Gastroesophageal sphincter (tissue), 4 donors: ENCODE data around the gene AMD1. TPM values are rescaled to one million over a fixed set of nuclear protein-coding genes. Genes with fewer than 3 reads are reported as not detected.

ENCODE experiments used
- ATAC-seq: fragments of 150-250 bp; one replicate; pipeline ENCODE4 v1.9.1; 2016; ENCODE audit warnings: mild to moderate bottlenecking, moderate library complexity
- H3K27ac ChIP-seq, 4 donors: fragments of 200-600 bp; sonication (generic) in 3 of 4; 1 replicate in 3 of 4; 2 replicates in 1 of 4; pipeline ENCODE4 v1.5.1; 2016 to 2019
- H3K27me3 ChIP-seq: fragments of 200-600 bp; sonication (generic); one replicate; pipeline ENCODE4 v1.5.1; 2019
- H3K36me3 ChIP-seq, 2 donors: fragments of 200-600 bp; sonication (generic); one replicate each; pipeline ENCODE4 v1.5.1; 2019; ENCODE audit warnings: control low read depth in 1 of 2
- H3K4me1 ChIP-seq, 3 donors: fragments of 200-600 bp; sonication (generic); 1 replicate in 2 of 3; 2 replicates in 1 of 3; pipeline ENCODE4 v1.5.1; 2016 to 2019; ENCODE audit warnings: control low read depth in 2 of 3
- H3K4me3 ChIP-seq, 2 donors: fragments of 200-600 bp; sonication (generic); one replicate each; pipeline ENCODE4 v1.5.1; 2019; ENCODE audit warnings: mild to moderate bottlenecking in 1 of 2, moderate library complexity in 1 of 2
- H3K9me3 ChIP-seq, 3 donors: fragments of 200-600 bp; sonication (generic); one replicate each; pipeline ENCODE4 v1.5.1; 2017 to 2019; ENCODE audit warnings: control low read depth in 2 of 3
- EP300 ChIP-seq: sonication (generic); formaldehyde crosslinking; IDR thresholded peaks from one replicate; pipeline ENCODE4 v1.6.1; 2017; ENCODE audit warnings: antibody characterized with exemption, mild to moderate bottlenecking
- POLR2A ChIP-seq, 2 donors: fragments of 450-650 bp; IDR thresholded peaks; one replicate each; pipeline ENCODE4 v1.6.1; 2017; ENCODE audit warnings: antibody characterized with exemption in 2 of 2, mild to moderate bottlenecking in 2 of 2, moderate library complexity in 1 of 2
- POLR2AphosphoS5 ChIP-seq: sonication (generic); formaldehyde crosslinking; IDR thresholded peaks from one replicate; pipeline ENCODE4 v1.6.1; 2017; ENCODE audit warnings: antibody characterized with exemption
- WGBS, 2 donors: methylation state at CpG; one replicate each; pipeline ENCODE4 v1.1.5; 2018; ENCODE audit warnings: low coverage in 1 of 2; 5-methylcytosine and 5-hydroxymethylcytosine counted together
- total RNA-seq, 4 donors: library from RNA; depleted of rRNA; stranded (reverse); fragments of >200 nt; gene quantifications; one replicate each; pipeline ENCODE4 v1.1.0, GENCODE V29; 2016
- TF ChIP-seq, protein P1 (sequence below), 4 experiments: fragments of 200-600 bp in 2 of 4; fragments of 450-650 bp in 2 of 4; sonication (generic) in 1 of 4; IDR thresholded peaks; one replicate each; pipeline ENCODE4 v1.5.1; 2017 to 2019; ENCODE audit warnings: antibody characterized with exemption in 4 of 4, mild to moderate bottlenecking in 2 of 4, moderate library complexity in 2 of 4

The AMD1 gene
- total RNA-seq, 4 donors from 2014 or later: 51.4 to 96.5 (median 79.0) TPM

- H3K36me3 ChIP-seq: peaks cover 0 to 12% of the 10 kb centered on the region in 2 donors
- H3K27ac ChIP-seq: no peak overlapping the region
- no peak overlapping the region for H3K4me3 ChIP-seq
- H3K4me1 ChIP-seq: peaks cover 9 to 79% (median 18%) of the 10 kb centered on the region in 3 donors
- no peak for TF ChIP-seq POLR2AphosphoS5
- TF ChIP-seq, protein P1, sequence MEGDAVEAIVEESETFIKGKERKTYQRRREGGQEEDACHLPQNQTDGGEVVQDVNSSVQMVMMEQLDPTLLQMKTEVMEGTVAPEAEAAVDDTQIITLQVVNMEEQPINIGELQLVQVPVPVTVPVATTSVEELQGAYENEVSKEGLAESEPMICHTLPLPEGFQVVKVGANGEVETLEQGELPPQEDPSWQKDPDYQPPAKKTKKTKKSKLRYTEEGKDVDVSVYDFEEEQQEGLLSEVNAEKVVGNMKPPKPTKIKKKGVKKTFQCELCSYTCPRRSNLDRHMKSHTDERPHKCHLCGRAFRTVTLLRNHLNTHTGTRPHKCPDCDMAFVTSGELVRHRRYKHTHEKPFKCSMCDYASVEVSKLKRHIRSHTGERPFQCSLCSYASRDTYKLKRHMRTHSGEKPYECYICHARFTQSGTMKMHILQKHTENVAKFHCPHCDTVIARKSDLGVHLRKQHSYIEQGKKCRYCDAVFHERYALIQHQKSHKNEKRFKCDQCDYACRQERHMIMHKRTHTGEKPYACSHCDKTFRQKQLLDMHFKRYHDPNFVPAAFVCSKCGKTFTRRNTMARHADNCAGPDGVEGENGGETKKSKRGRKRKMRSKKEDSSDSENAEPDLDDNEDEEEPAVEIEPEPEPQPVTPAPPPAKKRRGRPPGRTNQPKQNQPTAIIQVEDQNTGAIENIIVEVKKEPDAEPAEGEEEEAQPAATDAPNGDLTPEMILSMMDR (IDR thresholded peaks at IDR 0.05): no peak
- H3K27me3 ChIP-seq: no peaks in the 10 kb centered on the region
- ATAC-seq: no peak
- no peaks in the 10 kb centered on the region for H3K9me3 ChIP-seq
- WGBS, 2 donors: 100% methylated on average over 3 to 4 of the region's 4 CpGs
Observed at GRCh38 chr6:110885526-110885925, 10.9 kb downstream of the AMD1 start.

DNA sequence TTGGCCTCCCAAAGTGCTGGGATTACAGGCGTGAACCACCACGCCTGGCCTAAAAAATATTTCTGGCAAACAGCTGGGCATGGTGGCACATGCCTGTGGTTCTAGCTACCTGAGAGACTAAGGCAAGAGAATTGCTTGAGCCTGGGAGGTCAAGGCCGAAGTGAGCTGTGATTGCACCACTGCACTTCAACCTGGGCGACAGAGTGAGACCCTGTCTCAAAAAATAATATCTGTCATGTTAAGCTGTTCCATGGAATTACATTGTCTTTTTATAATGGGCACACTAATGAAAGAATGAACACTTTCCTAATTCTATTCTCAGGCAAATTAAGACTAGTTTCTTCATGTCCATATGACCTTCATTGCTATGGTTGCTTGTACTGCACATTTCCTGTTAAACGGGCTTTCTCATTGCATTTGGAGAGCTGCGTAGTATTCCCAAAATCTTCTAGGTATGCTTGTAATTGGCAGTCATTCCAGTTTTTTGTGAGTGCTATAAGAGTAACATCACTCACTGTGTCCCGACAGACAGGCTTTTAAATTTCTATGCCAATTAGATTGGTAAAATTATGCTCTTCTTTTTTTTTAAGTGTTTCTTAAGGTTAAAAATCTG, 12.1 kb downstream of the AMD1 start:
- ATAC-seq: no peak
- Histone ChIP-seq H3K27me3 (no peaks in the 10 kb centered on the region), H3K27ac (no peak overlapping the region), H3K4me3 (no peak overlapping the region), H3K4me1 (peaks cover 9 to 67% (median 11%) of the 10 kb centered on the region in 3 donors), H3K9me3 (no peaks in the 10 kb centered on the region), H3K36me3 (peaks cover 0 to 24% of the 10 kb centered on the region in 2 donors)
- no peak for TF ChIP-seq POLR2AphosphoS5
- no peak for TF ChIP-seq POLR2A (IDR thresholded peaks at IDR 0.05)
- TF ChIP-seq, protein P1 (IDR thresholded peaks at IDR 0.05): no peak
- no peak for TF ChIP-seq EP300
- 80 to 84% methylated on average over 5 of the region's 7 CpGs for WGBS, 2 donors

DNA sequence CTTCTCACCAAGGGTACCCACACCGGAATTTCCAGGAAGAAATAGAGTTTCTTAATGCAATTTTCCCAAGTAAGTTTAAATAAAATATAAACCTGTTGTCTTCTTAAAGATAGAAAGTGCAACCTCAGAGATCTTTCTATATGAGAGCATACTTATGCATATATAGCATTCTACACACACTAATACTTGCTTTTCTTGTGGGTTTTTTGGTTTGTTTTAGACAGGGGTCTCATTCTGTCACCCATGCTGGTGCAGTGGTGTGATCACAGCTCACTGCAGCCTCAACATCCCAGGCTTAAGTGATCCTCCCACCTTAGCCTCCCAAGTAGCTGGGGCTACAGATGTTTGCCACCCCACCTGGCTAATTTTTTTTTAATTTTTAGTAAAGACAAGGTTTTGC, 15.7 kb downstream of the AMD1 start:
- WGBS, 2 donors: 73 to 100% methylated on average over 1 of the region's 1 CpG
- no peaks in the 10 kb centered on the region for H3K9me3 ChIP-seq
- TF ChIP-seq POLR2A (IDR thresholded peaks at IDR 0.05) (no peak), POLR2AphosphoS5 (no peak), EP300 (no peak)
- TF ChIP-seq, protein P1 (IDR thresholded peaks at IDR 0.05): no peak
- H3K27me3 ChIP-seq: no peaks in the 10 kb centered on the region
- H3K36me3 ChIP-seq: peaks cover 5 to 60% of the 10 kb centered on the region in 2 donors
- H3K4me1 ChIP-seq: peaks cover 0 to 31% (median 0%) of the 10 kb centered on the region in 3 donors
- ATAC-seq: no peak
- no peak overlapping the region for H3K27ac ChIP-seq
- H3K4me3 ChIP-seq: no peak overlapping the region

GRCh38 chr6:110895907-110896608, 21.5 kb downstream of the AMD1 start:
- 92% methylated on average over 4 of the region's 4 CpGs for WGBS, 2 donors

More at GRCh38 chr6:110895907-110896608, 21.5 kb downstream of the AMD1 start:
- H3K27me3 ChIP-seq: no peaks in the 10 kb centered on the region
- ATAC-seq: no peak
- H3K36me3 ChIP-seq: peaks cover 8 to 85% of the 10 kb centered on the region in 2 donors
- no peaks in the 10 kb centered on the region for H3K4me1 ChIP-seq
- H3K9me3 ChIP-seq: no peaks in the 10 kb centered on the region
- TF ChIP-seq EP300: no peak
- TF ChIP-seq, protein P1 (IDR thresholded peaks at IDR 0.05): no peak
- TF ChIP-seq POLR2A (IDR thresholded peaks at IDR 0.05): no peak
- no peak for TF ChIP-seq POLR2AphosphoS5
- H3K27ac ChIP-seq: no peak overlapping the region
- no peak overlapping the region for H3K4me3 ChIP-seq
